Erythroblast (primary cell): Measurements from ENCODE around the gene CNPY3.

ENCODE experiments used
- GATA1 ChIP-seq: IDR thresholded peaks from 2 replicates; pipeline ENCODE4 v1.6.1; 2011; ENCODE audit warnings: low read depth, mild to moderate bottlenecking, control low read depth, low read length, moderate library complexity
- POLR2A ChIP-seq: IDR thresholded peaks from 2 replicates; pipeline ENCODE4 v1.6.1; 2011; ENCODE audit warnings: mild to moderate bottlenecking, low read length

DNA sequence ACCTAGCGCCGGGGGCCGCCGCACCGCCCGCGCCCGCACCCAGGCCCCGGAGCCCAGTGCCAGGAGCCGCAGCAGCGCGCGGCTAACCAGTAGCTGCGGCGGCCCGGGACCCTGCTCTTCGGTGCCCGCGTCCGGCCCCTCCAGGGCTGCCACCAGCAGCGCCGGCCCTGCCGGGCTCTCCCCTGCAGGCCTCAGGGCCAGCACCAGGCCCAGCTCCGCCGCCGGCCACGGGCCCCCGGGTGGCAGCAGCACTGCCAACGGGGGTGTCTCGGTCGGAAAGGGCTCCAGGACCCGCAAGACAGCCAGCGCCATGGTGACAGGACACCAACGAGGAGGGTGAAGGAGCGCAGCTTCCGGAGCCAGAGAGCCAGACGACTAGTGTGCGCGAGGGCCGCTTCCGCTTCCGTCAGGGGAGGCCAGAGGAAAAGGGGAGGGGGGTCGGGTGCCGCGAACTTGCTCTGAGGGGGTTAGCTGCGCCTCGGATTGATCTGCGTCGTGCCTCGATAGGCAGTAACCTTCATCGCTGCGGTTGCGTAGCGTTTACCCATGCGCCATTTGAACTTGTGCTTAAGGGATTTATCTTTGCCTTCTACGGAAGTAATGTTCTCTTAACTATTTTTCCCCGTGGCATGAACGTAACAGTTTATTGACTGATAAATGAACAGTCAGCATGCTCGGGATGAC is 49.7 kb downstream of the CNPY3 start, which contains the start of gene PEX6:
- TF ChIP-seq POLR2A: peak; percentile 88
- no peak for TF ChIP-seq GATA1
